ENCODE data around the gene LRRFIP2.
A peak's percentile ranks its signal among the peaks of the same experiment; 100 is the strongest.
"Not testable (repeated sequence)": the region's sequence is repeated elsewhere in the genome, so short reads cannot be mapped to it uniquely, and the experiment has no call there.

LRRFIP2 gene

GRCh38 chr3:37174532-37175126, at the start of gene LRRFIP2:
LRRFIP2 (minus strand) TSS chr3:37174582; CDS start chr3:37148983, 25,599 bp downstream.
- FAIRE-seq (no peak), DNase-seq (ENCODE audit: low spot score) (no peak)

GRCh38 chr3:37223576-37223975, 49.2 kb upstream of the LRRFIP2 start:
- no peak for FAIRE-seq
- DNase-seq (ENCODE audit: low spot score): no peak

- peak; percentile 44 for DNase-seq (ENCODE audit: low spot score)
- peak; percentile 75 for FAIRE-seq
Observed at GRCh38 chr3:37223141-37223558, 48.8 kb upstream of the LRRFIP2 start.

- DNase-seq (ENCODE audit: low spot score); FAIRE-seq: not testable (repeated sequence)
Observed at GRCh38 chr3:37222542-37222941, 48.2 kb upstream of the LRRFIP2 start.

- DNase-seq (ENCODE audit: low spot score) (peak; percentile 86), FAIRE-seq (no peak)
Observed at GRCh38 chr3:37221407-37221806, 47.0 kb upstream of the LRRFIP2 start.

GRCh38 chr3:37219266-37219665, 44.9 kb upstream of the LRRFIP2 start:
- FAIRE-seq: no peak
- DNase-seq (ENCODE audit: low spot score): no peak

GRCh38 chr3:37218206-37218605, 43.8 kb upstream of the LRRFIP2 start:
- FAIRE-seq (no peak), DNase-seq (ENCODE audit: low spot score) (no peak)

- DNase-seq (ENCODE audit: low spot score): no peak
- no peak for FAIRE-seq
Observed at GRCh38 chr3:37217098-37217849, 42.9 kb upstream of the LRRFIP2 start.

GRCh38 chr3:37216597-37217097, 42.3 kb upstream of the LRRFIP2 start:
- DNase-seq (ENCODE audit: low spot score): no peak
- no peak for FAIRE-seq

GRCh38 chr3:37214076-37214475, 39.7 kb upstream of the LRRFIP2 start:
- DNase-seq (ENCODE audit: low spot score) (no peak), FAIRE-seq (no peak)

- FAIRE-seq (no peak), DNase-seq (ENCODE audit: low spot score) (no peak)
Observed at GRCh38 chr3:37210230-37210629, 35.8 kb upstream of the LRRFIP2 start.

- DNase-seq (ENCODE audit: low spot score); FAIRE-seq: not testable (repeated sequence)
Observed at GRCh38 chr3:37208576-37208975, 34.2 kb upstream of the LRRFIP2 start.

- DNase-seq (ENCODE audit: low spot score); FAIRE-seq: not testable (repeated sequence)
Observed at GRCh38 chr3:37208008-37208407, 33.6 kb upstream of the LRRFIP2 start.

GRCh38 chr3:37206041-37206440, 31.7 kb upstream of the LRRFIP2 start:
- peak; percentile 17 for FAIRE-seq
- not testable (repeated sequence) for DNase-seq (ENCODE audit: low spot score)

GRCh38 chr3:37204314-37204713, 29.9 kb upstream of the LRRFIP2 start:
- DNase-seq (ENCODE audit: low spot score) (no peak), FAIRE-seq (no peak)

GRCh38 chr3:37202035-37202434, 27.7 kb upstream of the LRRFIP2 start:
- FAIRE-seq (no peak), DNase-seq (ENCODE audit: low spot score) (no peak)

GRCh38 chr3:37200141-37200540, 25.8 kb upstream of the LRRFIP2 start:
- DNase-seq (ENCODE audit: low spot score) (no peak), FAIRE-seq (no peak)

GRCh38 chr3:37198996-37199395, 24.6 kb upstream of the LRRFIP2 start:
- FAIRE-seq (no peak), DNase-seq (ENCODE audit: low spot score) (no peak)

GRCh38 chr3:37198547-37198946, 24.2 kb upstream of the LRRFIP2 start:
- FAIRE-seq: no peak

GRCh38 chr3:37197810-37198371, 23.5 kb upstream of the LRRFIP2 start:
- DNase-seq (ENCODE audit: low spot score): no peak

More at GRCh38 chr3:37198547-37198946, 24.2 kb upstream of the LRRFIP2 start:
- DNase-seq (ENCODE audit: low spot score): no peak

GRCh38 chr3:37194533-37194932, 20.2 kb upstream of the LRRFIP2 start:
- FAIRE-seq (no peak), DNase-seq (ENCODE audit: low spot score) (no peak)

More at GRCh38 chr3:37197810-37198371, 23.5 kb upstream of the LRRFIP2 start:
- FAIRE-seq: no peak

- no peak for FAIRE-seq
- DNase-seq (ENCODE audit: low spot score): no peak
Observed at GRCh38 chr3:37190667-37191066, 16.3 kb upstream of the LRRFIP2 start.
